ENCODE measurements around the gene LHX8.
"Not testable (repeated sequence)": the region's sequence is repeated elsewhere in the genome, so short reads cannot be mapped to it uniquely, and the experiment has no call there.

The LHX8 gene

GRCh38 chr1:75133750-75134646 is at the start of gene LHX8:
LHX8 (plus strand) TSS chr1:75134388; CDS start chr1:75136615, 2,227 bp downstream.
- no peak for DNase-seq

GRCh38 chr1:75085931-75086330 is 48.3 kb upstream of the LHX8 start:
- DNase-seq, result no peak

- no peak for DNase-seq
These were observed 46.9 kb upstream of the LHX8 start for GRCh38 chr1:75087278-75087677.

- no peak for DNase-seq
These were observed 42.0 kb upstream of the LHX8 start for GRCh38 chr1:75092141-75092540.

DNA sequence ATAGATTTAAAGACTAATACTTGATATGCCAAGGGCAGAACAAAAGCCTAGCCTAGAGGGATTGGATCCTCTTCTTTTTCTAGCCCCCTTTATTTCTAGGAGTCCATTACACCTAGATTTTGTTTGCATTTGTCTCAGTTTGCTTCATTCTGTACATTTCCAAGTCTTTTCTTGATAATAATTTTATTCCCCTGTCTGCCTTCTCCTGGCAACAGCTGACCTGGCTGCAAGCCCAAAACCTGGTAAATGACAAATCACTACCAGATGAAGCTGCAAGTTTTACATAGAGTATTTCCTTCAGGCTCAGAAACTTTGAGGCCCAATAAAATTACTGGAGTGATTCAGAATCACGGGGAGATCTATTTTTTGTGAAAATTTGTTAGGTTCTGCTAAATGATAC is 36.5 kb upstream of the LHX8 start:
- no peak for DNase-seq

GRCh38 chr1:75099581-75099980 is 34.6 kb upstream of the LHX8 start:
- DNase-seq, result no peak

GRCh38 chr1:75100481-75101092 is 33.6 kb upstream of the LHX8 start:
- no peak for DNase-seq

DNA sequence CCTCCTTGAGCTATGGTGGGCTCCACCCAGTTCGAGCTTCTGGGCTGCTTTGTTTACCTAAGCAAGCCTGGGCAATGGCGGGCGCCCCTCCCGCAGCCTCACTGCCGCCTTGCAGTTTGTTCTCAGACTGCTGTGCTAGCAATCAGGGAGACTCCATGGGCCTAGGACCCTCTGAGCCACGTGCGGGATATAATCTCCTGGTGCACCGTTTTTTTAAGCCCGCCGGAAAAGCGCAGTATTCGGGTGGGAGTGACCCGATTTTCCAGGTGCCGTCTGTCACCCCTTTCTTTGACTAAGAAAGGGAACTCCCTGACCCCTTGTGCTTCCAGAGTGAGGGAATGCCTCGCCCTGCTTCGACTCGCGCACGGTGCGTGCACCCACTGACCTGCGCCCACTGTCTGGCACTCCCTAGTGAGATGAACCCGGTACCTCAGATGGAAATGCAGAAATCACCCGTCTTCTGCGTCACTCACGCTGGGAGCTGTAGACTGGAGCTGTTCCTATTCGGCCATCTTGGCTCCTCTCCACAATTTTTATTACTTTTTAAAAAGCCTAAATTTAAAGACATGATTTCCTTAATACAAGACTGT is 21.7 kb upstream of the LHX8 start:
- not testable (repeated sequence) for DNase-seq

- no peak for DNase-seq
These were observed 18.5 kb upstream of the LHX8 start for GRCh38 chr1:75115654-75116053.

DNA sequence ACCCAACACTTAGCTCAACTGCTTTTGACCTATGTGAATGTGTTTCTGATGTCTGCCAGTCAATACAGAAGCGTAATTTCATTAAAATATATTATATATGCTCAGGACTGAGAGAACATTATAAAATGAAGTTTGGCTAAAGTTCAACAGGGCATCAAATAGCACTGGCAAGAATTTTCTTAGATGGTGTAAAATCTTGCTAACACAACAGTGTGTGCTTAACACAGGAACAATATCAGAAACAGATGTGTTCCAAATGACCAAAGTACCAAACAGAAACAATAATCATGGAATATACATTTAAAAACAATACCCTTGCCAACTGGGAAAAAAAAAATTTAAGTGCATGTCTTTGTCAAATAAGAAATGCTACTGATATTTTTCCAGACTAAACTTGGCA is 10.4 kb upstream of the LHX8 start:
- DNase-seq, result no peak

DNA sequence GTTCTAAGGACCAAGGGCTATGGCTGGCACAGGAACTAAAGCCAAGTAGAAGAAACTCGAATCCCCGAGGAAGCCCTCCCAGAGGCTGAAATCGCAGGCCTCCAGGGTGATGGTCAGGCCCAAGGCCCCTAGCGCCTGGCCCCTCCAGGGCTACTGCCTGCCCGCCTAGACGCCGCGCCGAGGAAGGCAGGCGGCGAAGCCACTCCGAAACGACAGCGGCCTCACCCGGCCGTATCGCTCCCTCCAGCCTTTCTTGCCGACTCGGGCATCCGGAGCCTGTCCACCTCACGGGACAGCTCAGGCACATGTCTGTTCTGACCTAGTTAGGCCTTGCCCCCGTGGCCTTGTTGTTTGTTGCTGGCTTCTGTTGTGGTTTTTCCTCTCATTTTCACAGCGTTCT is 9.7 kb upstream of the LHX8 start:
- no peak for DNase-seq

DNA sequence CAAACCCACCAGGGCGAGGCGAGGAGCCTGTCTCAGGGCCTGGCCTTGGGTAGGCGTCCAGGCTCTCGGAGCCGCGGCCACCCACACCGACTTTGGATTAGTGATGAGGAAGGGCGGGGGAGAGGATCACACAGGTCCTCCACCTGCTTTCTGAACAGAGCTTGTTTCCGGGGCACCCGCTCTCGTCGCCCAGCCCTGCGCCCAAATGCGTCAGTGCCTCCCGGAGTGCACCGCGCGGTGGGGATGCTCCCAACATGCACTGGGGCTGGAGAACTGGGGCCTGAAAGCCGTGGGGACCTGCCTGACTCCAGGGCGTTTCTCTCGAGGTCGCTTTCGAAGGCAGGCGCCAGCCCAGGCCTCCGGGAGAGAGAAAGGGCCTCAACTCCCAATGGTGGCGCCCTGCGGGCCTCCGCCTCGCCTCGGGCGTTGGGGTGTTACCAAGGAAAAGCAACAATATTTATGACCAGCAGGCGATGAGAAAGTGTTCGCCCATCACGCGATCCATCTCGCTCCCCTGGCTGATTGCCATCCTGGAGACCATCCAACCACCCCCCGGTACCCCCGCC is 8.9 kb upstream of the LHX8 start:
- no peak for DNase-seq

GRCh38 chr1:75126611-75127101 is 7.5 kb upstream of the LHX8 start:
- no peak for DNase-seq

GRCh38 chr1:75127916-75128717 is 6.1 kb upstream of the LHX8 start:
- no peak for DNase-seq

GRCh38 chr1:75129660-75129982 is 4.6 kb upstream of the LHX8 start:
- DNase-seq, result no peak

DNA sequence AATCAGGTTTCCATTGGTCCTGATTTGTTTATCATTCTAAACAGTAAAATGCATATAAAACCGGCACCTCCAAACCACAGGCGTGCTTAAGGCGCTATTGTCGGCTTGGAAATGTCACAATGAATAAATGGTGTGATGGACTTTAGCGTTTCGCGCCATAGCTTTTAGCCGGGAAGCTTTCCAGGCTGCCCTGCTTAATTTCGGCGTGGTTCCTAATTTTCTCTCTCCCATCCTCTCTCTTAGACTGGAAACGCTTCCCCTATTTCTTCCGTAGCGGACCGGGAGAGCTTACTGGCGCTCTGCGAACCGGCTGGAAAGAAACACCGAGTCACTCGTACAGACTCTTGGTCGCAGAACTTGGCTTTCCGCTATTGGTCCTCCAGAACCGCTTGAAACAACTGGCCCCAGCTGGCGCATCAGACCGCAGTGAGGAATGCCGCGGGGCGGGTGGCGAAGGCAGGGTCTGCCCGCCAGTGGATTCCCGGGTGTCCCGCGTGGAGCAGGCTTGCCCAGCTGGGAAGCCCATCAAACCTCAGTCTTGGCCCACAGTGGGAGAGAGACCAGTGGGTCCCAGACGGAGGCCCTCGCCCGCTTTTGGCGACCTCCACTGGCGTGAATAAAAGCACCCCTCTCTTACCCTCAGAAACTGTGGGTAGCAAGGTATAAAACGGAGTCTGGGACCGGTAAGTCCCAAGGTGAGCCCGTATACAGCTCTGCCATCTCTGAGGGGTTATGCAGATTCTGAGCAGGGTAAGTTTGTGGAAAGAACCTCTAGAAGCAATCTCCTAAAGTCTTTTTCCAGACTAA is 4.0 kb upstream of the LHX8 start:
- DNase-seq, result no peak

GRCh38 chr1:75130865-75131564 is 3.2 kb upstream of the LHX8 start:
- DNase-seq, result no peak

- DNase-seq, result no peak
These were observed 2.5 kb upstream of the LHX8 start for GRCh38 chr1:75131565-75132241.

DNA sequence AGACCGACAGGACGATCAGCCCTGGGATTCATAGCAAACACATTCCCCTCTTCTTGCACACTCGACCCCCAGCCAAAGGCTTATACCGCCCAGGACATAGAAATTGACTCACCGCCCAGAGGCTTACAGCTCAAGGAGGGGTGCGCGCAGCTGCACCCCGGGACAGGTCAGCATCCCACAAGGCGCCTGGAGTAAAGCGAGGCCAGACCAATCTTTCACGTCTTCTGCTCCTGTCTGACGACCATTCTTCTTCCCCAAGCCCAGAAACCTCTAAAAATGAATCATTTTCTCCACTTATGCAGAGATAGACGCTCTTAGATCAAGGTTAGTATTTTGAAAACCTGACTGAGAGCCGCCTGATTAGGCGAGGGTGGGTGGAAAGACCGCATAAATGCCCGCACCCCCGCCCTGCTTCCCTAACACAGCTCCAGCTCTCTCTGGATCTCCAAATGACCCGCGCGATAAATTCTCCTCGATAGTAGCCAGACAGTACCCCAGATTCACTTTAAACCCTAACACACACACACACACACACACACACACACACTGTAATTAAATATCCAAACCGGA is 1.9 kb upstream of the LHX8 start:
- no peak for DNase-seq
